ENCODE measurements around the gene GRIA3. TPM values are rescaled to one million over a fixed set of nuclear protein-coding genes. Genes with fewer than 3 reads are reported as not detected.

GRIA3 gene
- total RNA-seq, 1 donor from 2014 or later = not detected

- DNase-seq (ENCODE audit: low read depth in 2 of 2) = no peak
Measured at GRCh38 chrX:123193101-123193500, 9.0 kb downstream of the GRIA3 start.

GRCh38 chrX:123199338-123199737 lies 15.3 kb downstream of the GRIA3 start:
- no peak for DNase-seq (ENCODE audit: low read depth in 2 of 2)

- DNase-seq (ENCODE audit: low read depth in 2 of 2) = no peak
Measured at GRCh38 chrX:123201720-123202119, 17.6 kb downstream of the GRIA3 start.

GRCh38 chrX:123202523-123202922 lies 18.4 kb downstream of the GRIA3 start:
- DNase-seq (ENCODE audit: low read depth in 2 of 2) = no peak

GRCh38 chrX:123203772-123204171 lies 19.7 kb downstream of the GRIA3 start:
- DNase-seq (ENCODE audit: low read depth in 2 of 2) = no peak

GRCh38 chrX:123206176-123206575 lies 22.1 kb downstream of the GRIA3 start:
- no peak for DNase-seq (ENCODE audit: low read depth in 2 of 2)

GRCh38 chrX:123210252-123210651 lies 26.2 kb downstream of the GRIA3 start:
- DNase-seq (ENCODE audit: low read depth in 2 of 2) = no peak

GRCh38 chrX:123215397-123216089 lies 31.5 kb downstream of the GRIA3 start:
- DNase-seq (ENCODE audit: low read depth in 2 of 2) = no peak

- DNase-seq (ENCODE audit: low read depth in 2 of 2) = no peak
Measured at GRCh38 chrX:123217077-123217476, 33.0 kb downstream of the GRIA3 start.

- no peak for DNase-seq (ENCODE audit: low read depth in 2 of 2)
Measured at GRCh38 chrX:123217728-123218127, 33.6 kb downstream of the GRIA3 start.

- no peak for DNase-seq (ENCODE audit: low read depth in 2 of 2)
Measured at GRCh38 chrX:123219916-123220315, 35.8 kb downstream of the GRIA3 start.

GRCh38 chrX:123222920-123223319 lies 38.8 kb downstream of the GRIA3 start:
- no peak for DNase-seq (ENCODE audit: low read depth in 2 of 2)

GRCh38 chrX:123223409-123223808 lies 39.3 kb downstream of the GRIA3 start:
- no peak for DNase-seq (ENCODE audit: low read depth in 2 of 2)

GRCh38 chrX:123223859-123224258 lies 39.8 kb downstream of the GRIA3 start:
- no peak for DNase-seq (ENCODE audit: low read depth in 2 of 2)

GRCh38 chrX:123230798-123231197 lies 46.7 kb downstream of the GRIA3 start:
- DNase-seq (ENCODE audit: low read depth in 2 of 2) = no peak

GRCh38 chrX:123236859-123237258 lies 52.8 kb downstream of the GRIA3 start:
- no peak for DNase-seq (ENCODE audit: low read depth in 2 of 2)

- DNase-seq (ENCODE audit: low read depth in 2 of 2) = no peak
Measured at GRCh38 chrX:123237271-123237670, 53.2 kb downstream of the GRIA3 start.

- no peak for DNase-seq (ENCODE audit: low read depth in 2 of 2)
Measured at GRCh38 chrX:123254457-123254856, 70.4 kb downstream of the GRIA3 start.

- DNase-seq (ENCODE audit: low read depth in 2 of 2) = no peak
Measured at GRCh38 chrX:123256378-123256777, 72.3 kb downstream of the GRIA3 start.

GRCh38 chrX:123260920-123261418 lies 76.9 kb downstream of the GRIA3 start:
- no peak for DNase-seq (ENCODE audit: low read depth in 2 of 2)

GRCh38 chrX:123263270-123263669 lies 79.2 kb downstream of the GRIA3 start:
- DNase-seq (ENCODE audit: low read depth in 2 of 2) = no peak

- DNase-seq (ENCODE audit: low read depth in 2 of 2) = no peak
Measured at GRCh38 chrX:123263747-123264146, 79.7 kb downstream of the GRIA3 start.

GRCh38 chrX:123267220-123267619 lies 83.1 kb downstream of the GRIA3 start:
- no peak for DNase-seq (ENCODE audit: low read depth in 2 of 2)

- DNase-seq (ENCODE audit: low read depth in 2 of 2) = no peak
Measured at GRCh38 chrX:123271902-123272301, 87.8 kb downstream of the GRIA3 start.
